Fibroblast of lung (primary cell): ENCODE results near the gene VPS37D.

Experiments used
- CTCF ChIP-seq, 2 donors: IDR thresholded peaks in 1 of 2; conservative IDR thresholded peaks in 1 of 2; 1 replicate in 1 of 2; 2 replicates in 1 of 2; pipeline ENCODE4 v1.5.1; 2011 to 2012; ENCODE audit warnings: low read length in 2 of 2, control low read depth in 1 of 2, inconsistent platforms in 1 of 2, low read depth in 1 of 2, mild to moderate bottlenecking in 1 of 2
- EZH2 ChIP-seq: IDR thresholded peaks from 2 replicates; pipeline ENCODE4 v1.5.1; 2012; ENCODE audit warnings: low read length, control low read depth, mild to moderate bottlenecking; ENCODE audit errors: missing control alignments

- TF ChIP-seq CTCF (conservative IDR thresholded peaks at IDR 0.05 in 1 of 2, IDR thresholded peaks at IDR 0.05 in 1 of 2; ENCODE audit: low read depth in 1 of 2, low read length in 2 of 2), result no peak
- no peak for TF ChIP-seq EZH2
Measured at GRCh38 chr7:73718438-73718881, 50.8 kb downstream of the VPS37D start.
